ENCODE results near the gene CES2.

GRCh38 chr16:66902648-66903543 lies 32.4 kb upstream of the CES2 start:
- TF ChIP-seq, protein P1, sequence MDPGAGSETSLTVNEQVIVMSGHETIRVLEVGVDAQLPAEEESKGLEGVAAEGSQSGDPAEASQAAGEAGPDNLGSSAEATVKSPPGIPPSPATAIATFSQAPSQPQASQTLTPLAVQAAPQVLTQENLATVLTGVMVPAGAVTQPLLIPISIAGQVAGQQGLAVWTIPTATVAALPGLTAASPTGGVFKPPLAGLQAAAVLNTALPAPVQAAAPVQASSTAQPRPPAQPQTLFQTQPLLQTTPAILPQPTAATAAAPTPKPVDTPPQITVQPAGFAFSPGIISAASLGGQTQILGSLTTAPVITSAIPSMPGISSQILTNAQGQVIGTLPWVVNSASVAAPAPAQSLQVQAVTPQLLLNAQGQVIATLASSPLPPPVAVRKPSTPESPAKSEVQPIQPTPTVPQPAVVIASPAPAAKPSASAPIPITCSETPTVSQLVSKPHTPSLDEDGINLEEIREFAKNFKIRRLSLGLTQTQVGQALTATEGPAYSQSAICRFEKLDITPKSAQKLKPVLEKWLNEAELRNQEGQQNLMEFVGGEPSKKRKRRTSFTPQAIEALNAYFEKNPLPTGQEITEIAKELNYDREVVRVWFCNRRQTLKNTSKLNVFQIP (CRISPR knock-in tag; IDR thresholded peaks at IDR 0.05; ENCODE audit: borderline replicate concordance, low read depth) = no peak
- TF ChIP-seq ZNF70 (CRISPR knock-in tag; IDR thresholded peaks at IDR 0.05) = no peak

Data from SK-N-SH treated with all-trans-retinoic acid at 6 μM for 48 hours (cell line).